Transverse colon (tissue), 4 donors: ENCODE measurements around the gene ALOXE3. TPM values are rescaled to one million over a fixed set of nuclear protein-coding genes. Genes with fewer than 3 reads are reported as not detected.

ENCODE experiments used
- DNase-seq: peaks from one replicate; pipeline ENCODE4 v3.0.0-alpha.2; 2019
- H3K27ac ChIP-seq, 4 donors: fragments of 200-600 bp; sonication (generic); 2 replicates each; pipeline ENCODE4 v1.5.1; 2016 to 2018; ENCODE audit warnings: inconsistent platforms in 4 of 4
- H3K27me3 ChIP-seq: fragments of 200-600 bp; sonication (generic); 2 replicates; pipeline ENCODE4 v1.5.1; 2017; ENCODE audit warnings: inconsistent platforms
- H3K36me3 ChIP-seq, 4 donors: fragments of 200-600 bp; sonication (generic); 2 replicates each; pipeline ENCODE4 v1.5.1; 2017 to 2019; ENCODE audit warnings: inconsistent platforms in 4 of 4
- H3K4me1 ChIP-seq, 4 donors: fragments of 200-600 bp; sonication (generic); 2 replicates each; pipeline ENCODE4 v1.5.1; 2017 to 2020; ENCODE audit warnings: inconsistent platforms in 4 of 4
- H3K4me3 ChIP-seq, 4 donors: fragments of 200-600 bp; sonication (generic); 1 replicate in 1 of 4; 2 replicates in 3 of 4; pipeline versions ENCODE4 v1.5.1 to v1.6.1; 2017 to 2019; ENCODE audit warnings: inconsistent platforms in 4 of 4
- H3K9me3 ChIP-seq, 2 donors: fragments of 200-600 bp; sonication (generic); 2 replicates each; pipeline ENCODE4 v1.5.1; 2017 to 2019; ENCODE audit warnings: inconsistent platforms in 2 of 2
- CTCF ChIP-seq, 5 experiments: fragments of 200-600 bp in 3 of 5; fragments of 450-650 bp in 2 of 5; sonication (generic) in 3 of 5; IDR thresholded peaks; 1 replicate in 2 of 5; 2 replicates in 3 of 5; pipeline ENCODE4 v1.5.1; 2016 to 2017; ENCODE audit warnings: antibody characterized with exemption in 5 of 5, inconsistent platforms in 3 of 5, mild to moderate bottlenecking in 2 of 5, moderate library complexity in 1 of 5
- EP300 ChIP-seq: sonication (generic); formaldehyde crosslinking; IDR thresholded peaks from one replicate; pipeline ENCODE4 v1.6.1; 2017; ENCODE audit warnings: antibody characterized with exemption, low read depth
- POLR2A ChIP-seq: fragments of 450-650 bp; IDR thresholded peaks from one replicate; pipeline ENCODE4 v1.6.1; 2016; ENCODE audit warnings: antibody characterized with exemption, mild to moderate bottlenecking, moderate library complexity
- POLR2AphosphoS5 ChIP-seq, 3 donors: sonication (generic); formaldehyde crosslinking; IDR thresholded peaks; one replicate each; pipeline ENCODE4 v1.6.1; 2016; ENCODE audit warnings: antibody characterized with exemption in 3 of 3
- WGBS, 2 donors: methylation state at CpG; one replicate each; pipeline ENCODE4 v1.1.5; 2018; ENCODE audit warnings: low coverage in 1 of 2; 5-methylcytosine and 5-hydroxymethylcytosine counted together
- in situ Hi-C, 4 donors: fragments of 200-750 bp; cut with MboI; loops; one replicate each; pipeline versions ENCODE4 v1.15.0 to v1.15.1; 2017; ENCODE audit warnings: low sequenced_read_pairs in 3 of 4, low pct_ligation_motif_present in 1 of 4, low pct_unique_long_range_greater_than_20kb in 1 of 4
- intact Hi-C: fragments of 100-400 bp; cut with DNase I; formaldehyde crosslinking; loops from one replicate; pipeline ENCODE4 v1.15.1; 2023; ENCODE audit warnings: low total_unique reads
- total RNA-seq, 4 donors: library from RNA; depleted of rRNA; stranded (reverse); fragments of >200 nt; gene quantifications; one replicate each; pipeline ENCODE4 v1.1.0, GENCODE V29; 2016

Gene ALOXE3
- total RNA-seq, 4 donors from 2014 or later: 0.79 TPM; not detected in 3

GRCh38 chr17:8100111-8100510 is 18.2 kb downstream of the ALOXE3 start:
- 40 to 46% methylated on average over 2 of the region's 2 CpGs for WGBS, 2 donors
- TF ChIP-seq EP300: no peak
- no peak for TF ChIP-seq POLR2AphosphoS5 (IDR thresholded peaks at IDR 0.05)
- TF ChIP-seq POLR2A: no peak
- no peak for TF ChIP-seq CTCF (IDR thresholded peaks at IDR 0.05)
- Histone ChIP-seq H3K9me3 (no peaks in the 10 kb centered on the region), H3K27me3 (no peaks in the 10 kb centered on the region), H3K36me3 (no peaks in the 10 kb centered on the region), H3K27ac (no peak overlapping the region), H3K4me1 (no peaks in the 10 kb centered on the region), H3K4me3 (no peak overlapping the region)
- in situ Hi-C loops: no loop called here
- intact Hi-C loops: no loop called here
- DNase-seq: no peak

- Histone ChIP-seq H3K27ac (no peak overlapping the region), H3K4me3 (no peak overlapping the region), H3K9me3 (no peaks in the 10 kb centered on the region), H3K4me1 (no peaks in the 10 kb centered on the region), H3K27me3 (peaks cover 8% of the 10 kb centered on the region), H3K36me3 (no peaks in the 10 kb centered on the region)
- intact Hi-C loops (no loop called here), in situ Hi-C loops (loop anchor here in 2 of 4 donors (25.0 kb wide), 1 partner anchor 216 kb away; the partner anchor contains the start of gene ARHGEF15 (in 2 of the 2))
- TF ChIP-seq POLR2AphosphoS5 (IDR thresholded peaks at IDR 0.05): no peak
- no peak for TF ChIP-seq POLR2A
- no peak for TF ChIP-seq CTCF (IDR thresholded peaks at IDR 0.05)
- no peak for TF ChIP-seq EP300
- WGBS, 2 donors: 85% methylated on average over 8 of the region's 8 CpGs; no CpG with 5 or more reads in 1 of the 2 donors
- no peak for DNase-seq
Measured at GRCh38 chr17:8096541-8096940, 21.8 kb downstream of the ALOXE3 start.

GRCh38 chr17:8095361-8095760 is 23.0 kb downstream of the ALOXE3 start:
- no peaks in the 10 kb centered on the region for H3K36me3 ChIP-seq
- H3K4me1 ChIP-seq: no peaks in the 10 kb centered on the region
- WGBS, 2 donors: 82% methylated on average over 6 of the region's 6 CpGs; no CpG with 5 or more reads in 1 of the 2 donors
- H3K27me3 ChIP-seq: peaks cover 9% of the 10 kb centered on the region
- no peak overlapping the region for H3K4me3 ChIP-seq
- no peaks in the 10 kb centered on the region for H3K9me3 ChIP-seq
- in situ Hi-C loops (loop anchor here in 2 of 4 donors (25.0 kb wide), 1 partner anchor 217 kb away; the partner anchor contains the start of gene ARHGEF15 (in 2 of the 2)), intact Hi-C loops (no loop called here)
- DNase-seq: no peak
- TF ChIP-seq POLR2A: no peak
- no peak for TF ChIP-seq CTCF (IDR thresholded peaks at IDR 0.05)
- no peak for TF ChIP-seq POLR2AphosphoS5 (IDR thresholded peaks at IDR 0.05)
- no peak for TF ChIP-seq EP300
- no peak overlapping the region for H3K27ac ChIP-seq

- peaks cover 35% of the 10 kb centered on the region for H3K27me3 ChIP-seq
- no peaks in the 10 kb centered on the region for H3K9me3 ChIP-seq
- TF ChIP-seq POLR2AphosphoS5 (IDR thresholded peaks at IDR 0.05) (no peak), CTCF (IDR thresholded peaks at IDR 0.05) (no peak), POLR2A (no peak), EP300 (no peak)
- in situ Hi-C loops (loop anchor here in 2 of 4 donors (25.0 kb wide), 1 partner anchor 221 kb away; the partner anchor contains the start of gene ARHGEF15 (in 2 of the 2)), intact Hi-C loops (no loop called here)
- no peaks in the 10 kb centered on the region for H3K36me3 ChIP-seq
- no peak overlapping the region for H3K4me3 ChIP-seq
- no peak overlapping the region for H3K27ac ChIP-seq
- 41% methylated on average over 9 of the region's 9 CpGs; no CpG with 5 or more reads in 1 of the 2 donors for WGBS, 2 donors
- H3K4me1 ChIP-seq: no peaks in the 10 kb centered on the region
- no peak for DNase-seq
Measured at GRCh38 chr17:8091033-8091687, 27.2 kb downstream of the ALOXE3 start.
